ENCODE data around the gene NUFIP1. TPM values are rescaled to one million over a fixed set of nuclear protein-coding genes. Genes with fewer than 3 reads are reported as not detected.

NUFIP1 gene
- total and polyA plus RNA-seq, 2 experiments from 2014 or later, result 7.7 to 23.9 TPM

GRCh38 chr13:44895264-44895952, 93.9 kb downstream of the NUFIP1 start:
- H3K27me3 ChIP-seq (ENCODE audit: insufficient read depth), result no peaks in the 10 kb centered on the region
- H3K79me2 ChIP-seq (replicated peaks; ENCODE audit: insufficient read depth), result no peaks in the 10 kb centered on the region
- no peaks in the 10 kb centered on the region for H3K36me3 Mint-ChIP-seq (ENCODE audit: low read depth)
- H3K4me3 ChIP-seq, result no peak overlapping the region
- no peak overlapping the region for H3K27ac Mint-ChIP-seq
- H3K27me3 Mint-ChIP-seq (ENCODE audit: insufficient read depth, low read depth, poor library complexity), result no peaks in the 10 kb centered on the region
- H3K4me1 ChIP-seq (ENCODE audit: insufficient read depth), result no peaks in the 10 kb centered on the region
- no peaks in the 10 kb centered on the region for H3K9me3 Mint-ChIP-seq
- H3K27ac ChIP-seq (ENCODE audit: low read depth), result no peak overlapping the region
- DNase-seq (ENCODE audit: low spot score) (no peak), ATAC-seq (no peak)
- TF ChIP-seq CREB1 (CRISPR knock-in tag; IDR thresholded peaks at IDR 0.05; ENCODE audit: low read depth) (no peak), STAT1 (IDR thresholded peaks at IDR 0.05; ENCODE audit: unreplicated experiment) (no peak), ETS1 (IDR thresholded peaks at IDR 0.05) (no peak), REST (IDR thresholded peaks at IDR 0.05; ENCODE audit: unreplicated experiment) (no peak), POLR2AphosphoS5 (IDR thresholded peaks at IDR 0.05; ENCODE audit: low read depth) (no peak), EZH2 (IDR thresholded peaks at IDR 0.05; ENCODE audit: low read depth, unreplicated experiment) (no peak), CTCF (conservative IDR thresholded peaks at IDR 0.05; ENCODE audit: low read depth in 2 of 2) (no peak)
- H3F3A ChIP-seq (replicated peaks; ENCODE audit: low read depth), result no peaks in the 10 kb centered on the region
- H3K4me3 Mint-ChIP-seq, result no peak overlapping the region
- H3K4me1 Mint-ChIP-seq, result no peaks in the 10 kb centered on the region
- no peak overlapping the region for H3K4me2 ChIP-seq
- no peaks in the 10 kb centered on the region for H4K20me1 ChIP-seq (replicated peaks; ENCODE audit: insufficient read depth)
- no peaks in the 10 kb centered on the region for H3K36me3 ChIP-seq (ENCODE audit: insufficient read depth)
- 0 out of 2 replicates have a peak overlapping the region, but pooled peaks have one; percentile 47 for H2AFZ ChIP-seq
- peaks cover 10% of the 10 kb centered on the region; the same call in 1 of the 2 replicates for H3K9me2 ChIP-seq (ENCODE audit: insufficient read depth)
